Ovary (tissue), 3 donors: Measurements from ENCODE around the gene SLC25A42.

Experiments used
- EP300 ChIP-seq: sonication (generic); formaldehyde crosslinking; IDR thresholded peaks from one replicate; pipeline ENCODE4 v1.6.1; 2017; ENCODE audit warnings: antibody characterized with exemption
- POLR2A ChIP-seq: fragments of 450-650 bp; IDR thresholded peaks from one replicate; pipeline ENCODE4 v1.6.1; 2017; ENCODE audit warnings: antibody characterized with exemption, mild to moderate bottlenecking, moderate library complexity
- TF ChIP-seq, protein P1 (sequence below), 3 donors: fragments of 450-650 bp in 2 of 3; fragments of 200-600 bp in 1 of 3; IDR thresholded peaks; one replicate each; pipeline versions ENCODE4 v1.5.1 to v1.8.0; 2016 to 2022; ENCODE audit warnings: antibody characterized with exemption in 3 of 3, mild to moderate bottlenecking in 1 of 3
- donor health status: DM: no; HTN: no; CAD: no.

DNA sequence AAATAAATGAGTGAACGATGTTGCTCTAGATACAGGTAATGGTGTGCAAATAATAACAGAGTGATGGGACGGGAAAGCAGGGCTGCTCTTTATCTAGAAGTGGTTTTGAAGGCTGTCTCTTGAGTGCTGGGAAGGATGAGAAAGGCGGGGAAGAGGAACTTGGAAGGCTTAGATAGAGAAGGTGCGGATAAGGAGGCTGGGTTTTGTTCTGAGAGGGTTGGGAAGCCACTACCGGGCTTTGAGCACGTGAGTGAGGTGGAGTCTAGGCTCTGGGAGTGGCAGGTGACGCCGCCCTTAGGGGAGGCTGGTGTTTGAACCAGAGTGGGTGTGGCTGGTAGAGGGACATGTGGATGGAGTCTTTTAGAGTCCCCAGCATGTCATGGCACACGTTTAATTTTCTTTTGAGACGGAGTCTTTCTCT is 29.6 kb upstream of the SLC25A42 start:
- TF ChIP-seq POLR2A = no peak
- TF ChIP-seq, protein P1, sequence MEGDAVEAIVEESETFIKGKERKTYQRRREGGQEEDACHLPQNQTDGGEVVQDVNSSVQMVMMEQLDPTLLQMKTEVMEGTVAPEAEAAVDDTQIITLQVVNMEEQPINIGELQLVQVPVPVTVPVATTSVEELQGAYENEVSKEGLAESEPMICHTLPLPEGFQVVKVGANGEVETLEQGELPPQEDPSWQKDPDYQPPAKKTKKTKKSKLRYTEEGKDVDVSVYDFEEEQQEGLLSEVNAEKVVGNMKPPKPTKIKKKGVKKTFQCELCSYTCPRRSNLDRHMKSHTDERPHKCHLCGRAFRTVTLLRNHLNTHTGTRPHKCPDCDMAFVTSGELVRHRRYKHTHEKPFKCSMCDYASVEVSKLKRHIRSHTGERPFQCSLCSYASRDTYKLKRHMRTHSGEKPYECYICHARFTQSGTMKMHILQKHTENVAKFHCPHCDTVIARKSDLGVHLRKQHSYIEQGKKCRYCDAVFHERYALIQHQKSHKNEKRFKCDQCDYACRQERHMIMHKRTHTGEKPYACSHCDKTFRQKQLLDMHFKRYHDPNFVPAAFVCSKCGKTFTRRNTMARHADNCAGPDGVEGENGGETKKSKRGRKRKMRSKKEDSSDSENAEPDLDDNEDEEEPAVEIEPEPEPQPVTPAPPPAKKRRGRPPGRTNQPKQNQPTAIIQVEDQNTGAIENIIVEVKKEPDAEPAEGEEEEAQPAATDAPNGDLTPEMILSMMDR (IDR thresholded peaks at IDR 0.05) = no peak
- no peak for TF ChIP-seq EP300
